HCT116 (cell line): ENCODE results near the gene KRTAP5-2. TPM values are rescaled to one million over a fixed set of nuclear protein-coding genes. Genes with fewer than 3 reads are reported as not detected.

ENCODE experiments used
- ATAC-seq: fragments of 200-7000 bp; cut with Tn5 transposase; 2 replicates; pipeline ENCODE4 v1.9.1; 2020; ENCODE audit warnings: mild to moderate bottlenecking, moderate library complexity
- BruUV-seq: library from RNA; stranded (reverse); fragments of 400-500 nt; replicated peaks from 2 replicates; lab custom pipeline; 2021; lab: Mats Ljungman, UMichigan
- CTCF ChIA-PET: fragments of 300-600 bp; sonication (Branson Sonifier 250); formaldehyde crosslinking; loops from one replicate; lab custom pipeline; 2021; ENCODE audit warnings: antibody characterized with exemption; lab: Charles Lee
- POLR2A ChIA-PET: fragments of 300-600, 350-600 bp; sonication (Branson Sonifier 250); formaldehyde crosslinking; loops from one replicate; lab custom pipeline; 2021; ENCODE audit warnings: antibody characterized with exemption; lab: Charles Lee
- RAD21 ChIA-PET, 2 experiments: fragments of 300-600 bp; sonication (Branson Sonifier 250); formaldehyde crosslinking; loops; one replicate each; lab custom pipeline; 2023; ENCODE audit warnings: low total read pairs in 2 of 2; ENCODE audit not compliant: uncharacterized antibody in 2 of 2, unreplicated experiment in 2 of 2, low non-redundant PET in 1 of 2; lab: Charles Lee
- DNase-seq: peaks from one replicate; pipeline ENCODE4 v3.0.0-alpha.2; 2010; ENCODE audit warnings: low read depth, low spot score
- H2AFZ ChIP-seq: fragments of 200-600 bp; shearing (Covaris generic), sonication (generic); 2 replicates; pipeline ENCODE4 v1.6.1; 2017; ENCODE audit warnings: low read depth, mixed run types, mixed read lengths, antibody characterized with exemption, low read length; ENCODE audit not compliant: poor library complexity, severe bottlenecking
- H3K27ac ChIP-seq: 2 replicates; pipeline ENCODE4 v1.5.1; 2012; ENCODE audit warnings: low read depth, low read length
- H3K27me3 ChIP-seq: fragments of 200-600 bp; sonication (generic); 2 replicates; pipeline ENCODE4 v1.6.1; 2016; ENCODE audit warnings: mixed run types, low read length, mixed read lengths; ENCODE audit not compliant: insufficient read depth
- H3K36me3 ChIP-seq, 2 experiments: fragments of 200-500 bp in 1 of 2; fragments of 200-600 bp in 1 of 2; sonication (Bioruptor generic) in 1 of 2; sonication (generic) in 1 of 2; 2 replicates each; pipeline versions ENCODE4 v1.5.1 to v1.6.1; 2014 to 2016; ENCODE audit warnings: low read length in 2 of 2, inconsistent platforms in 1 of 2, mixed read lengths in 1 of 2, mixed run types in 1 of 2; ENCODE audit not compliant: insufficient read depth in 2 of 2, control insufficient read depth in 1 of 2
- H3K4me1 ChIP-seq, 2 experiments: fragments of 200-600 bp in 1 of 2; sonication (generic) in 1 of 2; 2 replicates each; pipeline versions ENCODE4 v1.5.1 to v1.6.1; 2012 to 2017; ENCODE audit warnings: low read length in 2 of 2, inconsistent platforms in 1 of 2, mild to moderate bottlenecking in 1 of 2, mixed read lengths in 1 of 2, mixed run types in 1 of 2, moderate library complexity in 1 of 2; ENCODE audit not compliant: insufficient read depth in 2 of 2, control insufficient read depth in 1 of 2
- H3K4me2 ChIP-seq: fragments of 200-600 bp; sonication (generic); 2 replicates; pipeline ENCODE4 v1.6.1; 2017; ENCODE audit warnings: mixed run types, low read length, mixed read lengths
- H3K4me3 ChIP-seq, 2 experiments: fragments of 200-600 bp in 1 of 2; sonication (generic) in 1 of 2; replicated peaks in 1 of 2; 2 replicates each; pipeline ENCODE4 v1.5.1; 2011 to 2016; ENCODE audit warnings: low read length in 2 of 2, control low read depth in 1 of 2, low read depth in 1 of 2, mild to moderate bottlenecking in 1 of 2, mixed read lengths in 1 of 2, mixed run types in 1 of 2
- H3K79me2 ChIP-seq: fragments of 200-600 bp; sonication (generic); 2 replicates; pipeline ENCODE4 v1.6.1; 2017; ENCODE audit warnings: mild to moderate bottlenecking, mixed run types, low read length, moderate library complexity, mixed read lengths; ENCODE audit not compliant: insufficient read depth
- H3K9ac ChIP-seq: fragments of 200-600 bp; sonication (generic); 2 replicates; pipeline ENCODE4 v1.6.1; 2016; ENCODE audit warnings: low read length, mixed read lengths
- H3K9me2 ChIP-seq: fragments of 200-600 bp; sonication (generic), shearing (Covaris generic); 2 replicates; pipeline ENCODE4 v1.6.1; 2017; ENCODE audit warnings: mixed run types, mild to moderate bottlenecking, moderate library complexity; ENCODE audit not compliant: insufficient read depth
- H3K9me3 ChIP-seq, 2 experiments: fragments of 200-500 bp in 1 of 2; fragments of 200-600 bp in 1 of 2; sonication (Bioruptor generic) in 1 of 2; sonication (generic) in 1 of 2; 2 replicates each; pipeline ENCODE4 v1.6.1; 2014 to 2017; ENCODE audit warnings: low read length in 2 of 2, mixed read lengths in 2 of 2, inconsistent platforms in 1 of 2, low read depth in 1 of 2, mild to moderate bottlenecking in 1 of 2, mixed run types in 1 of 2, moderate library complexity in 1 of 2; ENCODE audit not compliant: control insufficient read depth in 1 of 2, insufficient read depth in 1 of 2
- H4K20me1 ChIP-seq: fragments of 200-600 bp; sonication (generic), shearing (Covaris generic); 2 replicates; pipeline ENCODE4 v1.6.1; 2017; ENCODE audit warnings: mixed run types, mild to moderate bottlenecking, moderate library complexity; ENCODE audit not compliant: insufficient read depth
- SIN3A ChIP-seq: IDR thresholded peaks from 2 replicates; pipeline ENCODE4 v1.6.1; 2012; ENCODE audit warnings: low read depth
- SP1 ChIP-seq: IDR thresholded peaks from 2 replicates; pipeline ENCODE4 v1.6.1; 2012; ENCODE audit warnings: low read depth
- intact Hi-C: fragments of 100-400 bp; cut with micrococcal nuclease; formaldehyde crosslinking; loops from 2 replicates; pipeline ENCODE4 v1.10.0; 2022
- total RNA-seq: library from RNA; stranded (reverse); gene quantifications from one replicate; pipeline ENCODE4 v1.2.1, GENCODE V29; 2021; ENCODE audit not compliant: unreplicated experiment
- TF ChIP-seq, protein P1 (sequence below): IDR thresholded peaks from 2 replicates; pipeline ENCODE4 v1.6.1; 2012; ENCODE audit warnings: low read depth
- TF ChIP-seq, protein P2 (sequence below): IDR thresholded peaks from 2 replicates; pipeline ENCODE4 v1.6.1; 2012
- TF ChIP-seq, protein P3 (sequence below), 3 experiments: fragments of 200-600 bp in 1 of 3; sonication (generic) in 1 of 3; IDR thresholded peaks in 2 of 3; conservative IDR thresholded peaks in 1 of 3; 2 replicates each; pipeline ENCODE4 v1.5.1; 2012 to 2017; ENCODE audit warnings: low read depth in 2 of 3, low read length in 2 of 3, antibody characterized with exemption in 1 of 3, borderline replicate concordance in 1 of 3, control low read depth in 1 of 3, mild to moderate bottlenecking in 1 of 3, mixed read lengths in 1 of 3, mixed run types in 1 of 3, moderate library complexity in 1 of 3; ENCODE audit not compliant: insufficient read depth in 1 of 3

Gene KRTAP5-2
- total RNA-seq, 1 experiment from 2014 or later = not detected

DNA sequence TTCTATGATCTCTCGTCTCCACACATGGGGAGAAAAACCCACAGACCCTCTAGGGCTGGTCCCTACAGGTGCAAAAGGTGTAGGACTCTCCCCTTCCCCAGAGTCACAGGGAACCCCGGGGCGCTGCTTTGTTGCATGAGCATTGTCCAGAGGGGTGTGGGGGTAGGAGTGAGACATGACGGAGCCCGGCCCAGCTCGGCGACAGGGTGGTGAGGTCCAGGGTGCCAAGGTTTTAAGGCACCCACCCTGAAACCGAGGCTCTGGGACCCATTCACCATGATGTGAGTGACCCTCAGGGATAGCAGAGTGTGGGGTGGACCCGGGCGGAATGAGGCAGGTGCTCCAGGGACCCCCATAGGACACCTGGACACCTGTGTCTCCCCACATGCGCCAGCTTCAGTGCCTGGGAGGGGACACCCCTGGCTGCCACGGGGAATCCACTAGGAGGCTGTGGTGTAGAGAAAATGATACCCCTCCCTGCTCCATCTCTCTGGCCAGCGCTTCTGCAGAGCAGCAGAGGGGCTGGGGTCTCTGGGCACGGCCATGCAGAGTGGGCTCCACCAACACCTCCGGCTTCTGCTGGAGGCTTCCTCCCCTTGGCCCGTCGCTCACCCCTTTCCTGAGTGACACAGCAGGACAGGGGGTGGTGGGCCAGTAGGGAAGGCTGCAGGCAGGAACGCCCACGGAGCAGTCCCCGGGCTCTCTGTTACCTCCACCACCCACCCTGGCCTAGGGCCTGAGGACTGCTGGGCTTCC, 46.7 kb upstream of the KRTAP5-2 start (continued):
- TF ChIP-seq SP1 (no peak), SIN3A (no peak)
- TF ChIP-seq, protein P1, sequence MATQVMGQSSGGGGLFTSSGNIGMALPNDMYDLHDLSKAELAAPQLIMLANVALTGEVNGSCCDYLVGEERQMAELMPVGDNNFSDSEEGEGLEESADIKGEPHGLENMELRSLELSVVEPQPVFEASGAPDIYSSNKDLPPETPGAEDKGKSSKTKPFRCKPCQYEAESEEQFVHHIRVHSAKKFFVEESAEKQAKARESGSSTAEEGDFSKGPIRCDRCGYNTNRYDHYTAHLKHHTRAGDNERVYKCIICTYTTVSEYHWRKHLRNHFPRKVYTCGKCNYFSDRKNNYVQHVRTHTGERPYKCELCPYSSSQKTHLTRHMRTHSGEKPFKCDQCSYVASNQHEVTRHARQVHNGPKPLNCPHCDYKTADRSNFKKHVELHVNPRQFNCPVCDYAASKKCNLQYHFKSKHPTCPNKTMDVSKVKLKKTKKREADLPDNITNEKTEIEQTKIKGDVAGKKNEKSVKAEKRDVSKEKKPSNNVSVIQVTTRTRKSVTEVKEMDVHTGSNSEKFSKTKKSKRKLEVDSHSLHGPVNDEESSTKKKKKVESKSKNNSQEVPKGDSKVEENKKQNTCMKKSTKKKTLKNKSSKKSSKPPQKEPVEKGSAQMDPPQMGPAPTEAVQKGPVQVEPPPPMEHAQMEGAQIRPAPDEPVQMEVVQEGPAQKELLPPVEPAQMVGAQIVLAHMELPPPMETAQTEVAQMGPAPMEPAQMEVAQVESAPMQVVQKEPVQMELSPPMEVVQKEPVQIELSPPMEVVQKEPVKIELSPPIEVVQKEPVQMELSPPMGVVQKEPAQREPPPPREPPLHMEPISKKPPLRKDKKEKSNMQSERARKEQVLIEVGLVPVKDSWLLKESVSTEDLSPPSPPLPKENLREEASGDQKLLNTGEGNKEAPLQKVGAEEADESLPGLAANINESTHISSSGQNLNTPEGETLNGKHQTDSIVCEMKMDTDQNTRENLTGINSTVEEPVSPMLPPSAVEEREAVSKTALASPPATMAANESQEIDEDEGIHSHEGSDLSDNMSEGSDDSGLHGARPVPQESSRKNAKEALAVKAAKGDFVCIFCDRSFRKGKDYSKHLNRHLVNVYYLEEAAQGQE = no peak

DNA sequence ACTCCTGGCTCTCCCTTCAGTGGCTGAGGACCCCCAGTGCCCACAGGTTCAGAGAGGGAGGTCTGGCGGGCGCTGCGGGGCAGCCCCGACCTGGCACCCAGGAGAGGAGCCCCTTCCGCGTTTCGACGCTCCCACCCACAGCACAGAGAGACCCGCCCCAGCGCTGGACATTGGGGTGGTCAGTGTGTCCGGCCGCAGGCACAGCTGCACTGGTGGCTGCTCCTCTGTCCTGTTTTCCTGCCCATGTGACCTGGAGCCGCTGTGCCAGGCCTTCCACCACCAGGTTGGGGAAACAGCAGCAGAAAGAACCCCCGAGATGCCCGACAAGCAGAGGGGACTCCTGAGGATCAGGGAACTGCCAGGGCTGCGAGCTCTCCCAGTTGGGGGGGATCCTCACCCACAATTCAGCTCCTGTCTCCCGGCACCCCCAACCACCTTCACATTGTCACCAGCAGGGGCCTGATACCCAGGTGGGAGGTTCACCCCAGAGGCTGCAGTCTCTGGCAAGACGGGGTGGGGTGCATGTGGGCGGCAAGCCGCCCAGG, 45.1 kb upstream of the KRTAP5-2 start:
- ChIA-PET RAD21 (no interaction called here), CTCF (interaction anchor here (1.0 kb wide), 1 partner anchor 9 kb away, joined by 4 read pairs; no protein-coding TSS in a partner anchor), POLR2A (no interaction called here)
- Histone ChIP-seq H3K4me1 (peaks cover 0 to 9% of the 10 kb centered on the region in 2 experiments; a peak in 1 of 4 replicates), H4K20me1 (no peaks in the 10 kb centered on the region), H2AFZ (no peak overlapping the region), H3K9ac (no peak overlapping the region), H3K27ac (no peak overlapping the region), H3K9me2 (no peaks in the 10 kb centered on the region), H3K4me3 (no peak overlapping the region), H3K79me2 (no peaks in the 10 kb centered on the region), H3K27me3 (no peaks in the 10 kb centered on the region), H3K9me3 (no peaks in the 10 kb centered on the region), H3K4me2 (no peak overlapping the region), H3K36me3 (no peaks in the 10 kb centered on the region)
- TF ChIP-seq, protein P2, sequence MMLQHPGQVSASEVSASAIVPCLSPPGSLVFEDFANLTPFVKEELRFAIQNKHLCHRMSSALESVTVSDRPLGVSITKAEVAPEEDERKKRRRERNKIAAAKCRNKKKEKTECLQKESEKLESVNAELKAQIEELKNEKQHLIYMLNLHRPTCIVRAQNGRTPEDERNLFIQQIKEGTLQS = no peak
- TF ChIP-seq, protein P3, sequence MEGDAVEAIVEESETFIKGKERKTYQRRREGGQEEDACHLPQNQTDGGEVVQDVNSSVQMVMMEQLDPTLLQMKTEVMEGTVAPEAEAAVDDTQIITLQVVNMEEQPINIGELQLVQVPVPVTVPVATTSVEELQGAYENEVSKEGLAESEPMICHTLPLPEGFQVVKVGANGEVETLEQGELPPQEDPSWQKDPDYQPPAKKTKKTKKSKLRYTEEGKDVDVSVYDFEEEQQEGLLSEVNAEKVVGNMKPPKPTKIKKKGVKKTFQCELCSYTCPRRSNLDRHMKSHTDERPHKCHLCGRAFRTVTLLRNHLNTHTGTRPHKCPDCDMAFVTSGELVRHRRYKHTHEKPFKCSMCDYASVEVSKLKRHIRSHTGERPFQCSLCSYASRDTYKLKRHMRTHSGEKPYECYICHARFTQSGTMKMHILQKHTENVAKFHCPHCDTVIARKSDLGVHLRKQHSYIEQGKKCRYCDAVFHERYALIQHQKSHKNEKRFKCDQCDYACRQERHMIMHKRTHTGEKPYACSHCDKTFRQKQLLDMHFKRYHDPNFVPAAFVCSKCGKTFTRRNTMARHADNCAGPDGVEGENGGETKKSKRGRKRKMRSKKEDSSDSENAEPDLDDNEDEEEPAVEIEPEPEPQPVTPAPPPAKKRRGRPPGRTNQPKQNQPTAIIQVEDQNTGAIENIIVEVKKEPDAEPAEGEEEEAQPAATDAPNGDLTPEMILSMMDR (IDR thresholded peaks at IDR 0.05 in 2 of 3, conservative IDR thresholded peaks at IDR 0.05 in 1 of 3; ENCODE audit: borderline replicate concordance in 1 of 3, insufficient read depth in 1 of 3, low read depth in 2 of 3, low read length in 2 of 3) = 0 out of 6 replicates have a peak, but pooled peaks of 2 of the 3 experiments have one; percentile 2 to 6
- intact Hi-C loops = no loop called here
- no TSS peak for BruUV-seq
- no peak for DNase-seq
- ATAC-seq = no peak
